NOMO-1 treated with DMSO at 0.1 percent for 48 hours (cell line): ENCODE results near the gene GPR137B.

ENCODE experiments used
- DNase-seq: peaks from one replicate; lab custom pipeline; 2025; ENCODE audit not compliant: unreplicated experiment; lab: John Stamatoyannopoulos, UW

GPR137B gene

DNA sequence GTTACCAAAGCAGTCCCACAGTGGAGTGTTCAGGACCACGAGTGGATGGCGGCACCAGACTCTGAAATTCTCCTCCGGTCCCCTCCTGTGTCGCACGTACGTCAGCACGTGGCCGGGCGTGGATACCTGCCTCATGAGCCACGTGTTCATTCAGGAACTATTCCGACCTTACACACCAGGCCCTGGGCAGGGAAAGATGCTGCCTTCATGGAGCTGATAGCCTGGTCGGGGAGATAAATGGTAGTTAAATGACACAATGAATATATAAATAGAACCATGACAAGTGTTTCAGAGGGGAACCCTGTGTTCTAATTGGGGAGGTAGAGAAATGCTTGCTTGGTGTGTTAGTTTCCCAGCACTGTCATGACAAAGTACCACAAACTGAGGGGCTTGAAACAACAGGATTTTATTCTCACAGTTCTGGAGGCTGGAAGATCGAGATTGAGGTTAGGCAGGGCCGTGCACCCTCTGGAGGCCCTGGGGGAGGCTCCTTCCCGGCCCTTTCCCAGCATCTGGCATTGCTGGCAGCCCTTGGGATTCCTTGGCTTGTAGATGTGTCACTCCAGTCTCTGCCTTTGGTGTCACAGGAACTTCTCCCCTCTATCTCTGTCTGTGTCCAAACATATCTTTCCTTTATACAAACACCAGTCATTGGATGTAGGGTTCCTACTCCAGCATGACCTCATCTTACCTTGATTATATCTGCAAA, 28.9 kb upstream of the GPR137B start:
- no peak for DNase-seq

DNA sequence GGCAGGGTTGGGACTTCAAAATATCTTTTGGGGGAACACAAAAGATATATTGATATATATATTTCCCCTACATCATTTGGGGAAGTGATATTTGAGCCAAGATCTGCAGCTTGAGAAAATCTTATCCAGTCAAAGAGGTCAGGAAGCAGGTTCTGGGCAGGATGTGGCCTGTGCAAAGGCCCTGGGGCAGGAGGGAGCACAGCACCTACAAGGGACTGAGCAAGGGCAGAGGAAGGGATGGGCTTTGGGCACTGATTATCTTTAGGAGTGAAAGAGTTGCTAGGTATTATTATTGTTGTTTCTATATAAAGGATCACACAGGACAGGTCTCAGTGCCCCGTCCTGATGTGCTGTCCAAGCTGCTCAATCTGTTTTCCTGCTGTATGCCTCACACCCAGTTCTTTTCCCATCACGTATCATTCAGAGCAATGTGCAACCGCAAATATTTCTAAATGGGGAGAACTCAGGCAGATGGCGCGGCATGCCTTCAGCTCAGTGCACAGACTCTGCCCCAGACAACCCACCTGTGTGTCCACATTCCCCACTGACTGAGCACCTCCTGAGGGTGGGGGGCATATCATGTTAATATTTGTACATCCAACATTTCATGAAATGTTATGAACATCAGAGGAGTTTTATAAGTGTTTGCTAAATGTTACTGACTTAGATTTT, 28.1 kb upstream of the GPR137B start:
- no peak for DNase-seq

DNA sequence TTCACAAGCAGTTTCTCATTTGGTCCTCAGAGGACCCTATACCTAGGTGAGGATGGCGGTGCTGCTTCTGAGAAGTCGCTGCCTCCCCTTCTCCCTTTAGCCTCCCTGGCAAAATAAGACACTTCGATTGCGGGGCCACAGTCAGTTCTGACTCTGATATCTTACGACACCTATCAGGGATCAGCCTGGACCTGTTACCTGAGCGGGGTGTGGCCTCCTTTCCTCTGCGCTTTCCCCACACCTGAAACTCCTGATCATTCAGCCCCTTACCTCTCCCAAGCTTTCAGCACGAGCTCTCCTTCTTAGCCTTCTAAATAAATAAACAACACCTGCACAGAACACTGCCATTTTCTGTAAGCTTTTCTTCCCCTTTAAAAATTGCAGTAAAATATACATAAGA, 24.6 kb upstream of the GPR137B start:
- no peak for DNase-seq

DNA sequence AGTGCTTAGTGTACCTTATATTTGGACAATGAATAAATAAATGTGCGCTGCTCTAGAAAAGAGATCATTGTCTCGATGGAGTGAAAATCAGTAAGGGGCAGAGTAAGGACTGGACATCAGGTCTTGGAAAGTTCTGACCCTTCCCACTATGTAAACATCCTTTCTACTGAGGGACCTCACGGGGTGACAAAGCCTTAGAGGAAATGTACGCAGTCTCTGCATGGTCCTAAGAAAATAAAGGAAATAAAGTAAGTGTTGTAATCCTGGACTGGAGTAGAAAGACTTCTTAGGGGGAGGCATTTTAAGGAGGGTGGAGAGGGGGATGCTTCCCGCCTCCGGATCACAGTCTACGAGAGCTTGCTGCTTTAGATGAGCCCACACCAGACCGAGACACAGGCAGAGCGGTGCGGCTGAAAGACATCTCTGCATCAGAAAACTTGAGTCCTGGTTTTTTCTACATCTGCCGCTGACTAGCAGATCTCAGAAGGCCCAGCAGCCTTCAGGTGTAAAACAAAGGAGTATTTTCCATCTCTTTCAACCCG, 22.3 kb upstream of the GPR137B start:
- no peak for DNase-seq

DNA sequence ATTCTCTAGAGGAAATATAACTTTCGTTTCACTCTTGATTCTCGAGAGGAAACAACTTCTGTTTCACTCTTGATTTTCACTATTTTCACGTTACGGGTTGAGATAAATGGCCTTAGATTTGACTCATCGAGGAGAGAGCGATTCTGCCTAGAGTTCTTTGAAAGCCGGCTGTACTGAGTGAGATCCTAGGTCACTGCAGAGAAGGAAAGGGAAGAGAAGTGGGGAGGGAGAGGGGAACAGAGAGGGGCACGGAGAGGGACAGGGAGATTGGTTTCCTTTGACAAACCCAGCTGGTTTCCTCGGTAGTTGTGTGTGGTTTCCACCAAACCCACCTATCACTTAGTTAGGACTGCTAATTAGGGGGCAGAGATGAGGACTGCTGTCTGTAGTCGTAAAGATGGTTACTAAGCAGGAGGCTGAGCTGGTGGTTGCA, 21.6 kb upstream of the GPR137B start:
- no peak for DNase-seq

DNA sequence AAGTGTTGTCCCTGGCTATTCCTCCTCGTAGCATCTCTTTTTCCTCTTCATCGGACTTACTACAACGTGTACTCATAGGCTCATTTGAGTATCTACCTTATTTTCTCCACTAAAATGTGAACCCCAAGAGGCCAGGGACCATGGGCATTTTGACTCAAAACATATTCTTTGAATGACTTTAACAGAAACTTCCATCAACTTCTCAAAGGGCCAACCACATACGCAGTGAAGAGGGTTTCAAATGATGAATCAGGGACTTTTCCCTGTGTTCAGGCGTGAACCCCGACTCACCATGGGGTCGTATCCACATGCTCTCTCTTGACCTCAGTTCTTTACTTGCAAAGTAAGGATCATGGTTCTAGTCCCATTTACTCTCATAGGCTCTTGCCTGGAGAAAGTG, 20.2 kb upstream of the GPR137B start:
- DNase-seq, result no peak

DNA sequence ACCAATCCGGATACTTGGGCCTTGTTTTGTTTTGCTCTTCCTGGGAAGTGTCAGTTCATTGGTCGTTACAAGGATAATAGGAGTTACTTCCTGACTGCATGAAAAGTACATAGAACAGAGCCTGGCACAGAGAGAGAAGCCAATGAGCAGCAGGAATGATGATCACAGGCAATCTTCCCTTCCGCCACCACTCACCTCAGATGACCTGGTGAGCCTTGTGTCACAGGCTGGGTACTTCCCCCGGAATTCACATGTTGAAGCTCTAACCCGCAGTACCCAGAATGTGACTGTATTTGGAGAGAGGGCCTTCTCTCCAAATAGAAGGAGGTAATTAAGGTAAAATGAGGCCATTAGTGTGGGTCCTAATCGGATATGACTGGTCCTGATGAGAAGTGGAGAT, 18.8 kb upstream of the GPR137B start:
- DNase-seq, result no peak

DNA sequence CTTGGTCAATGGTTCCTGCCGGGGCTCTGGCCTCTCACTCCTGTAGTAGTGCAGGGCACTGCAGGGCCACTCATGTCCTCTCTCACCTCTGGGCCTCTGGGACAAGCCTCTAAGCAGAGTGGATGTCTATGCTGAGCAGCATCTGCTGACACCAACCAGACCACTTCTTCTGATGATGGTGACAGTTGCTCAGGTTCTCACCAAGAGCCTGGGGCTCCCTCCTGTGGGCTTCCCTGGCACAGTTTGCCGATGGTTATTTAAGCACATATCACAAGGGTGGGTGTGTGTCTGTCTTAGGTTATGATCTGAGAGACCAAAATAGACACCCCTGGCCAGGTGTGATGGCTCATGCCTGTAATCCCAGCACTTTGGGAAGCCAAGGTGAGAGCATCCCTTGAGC, 17.4 kb upstream of the GPR137B start:
- no peak for DNase-seq

DNA sequence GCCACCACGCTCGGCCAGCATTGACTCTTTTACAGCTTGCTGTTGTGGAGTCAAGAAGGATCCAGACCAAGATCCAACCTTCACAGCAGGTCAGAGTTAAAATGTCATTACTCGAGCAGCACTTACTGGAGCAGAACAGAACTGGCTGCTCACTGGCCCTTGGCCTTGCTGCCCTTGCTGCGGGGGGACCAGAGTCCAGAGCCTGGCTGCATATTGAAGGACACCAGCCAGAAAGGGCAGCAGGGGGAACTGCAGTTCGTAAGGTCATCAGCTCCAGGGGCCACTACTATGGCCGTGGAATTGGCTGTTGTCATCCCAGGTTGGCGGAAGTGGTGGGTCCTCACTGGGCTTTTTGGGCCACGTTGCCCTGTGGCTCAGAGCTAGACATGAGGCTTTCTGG, 15.3 kb upstream of the GPR137B start:
- DNase-seq, result no peak

DNA sequence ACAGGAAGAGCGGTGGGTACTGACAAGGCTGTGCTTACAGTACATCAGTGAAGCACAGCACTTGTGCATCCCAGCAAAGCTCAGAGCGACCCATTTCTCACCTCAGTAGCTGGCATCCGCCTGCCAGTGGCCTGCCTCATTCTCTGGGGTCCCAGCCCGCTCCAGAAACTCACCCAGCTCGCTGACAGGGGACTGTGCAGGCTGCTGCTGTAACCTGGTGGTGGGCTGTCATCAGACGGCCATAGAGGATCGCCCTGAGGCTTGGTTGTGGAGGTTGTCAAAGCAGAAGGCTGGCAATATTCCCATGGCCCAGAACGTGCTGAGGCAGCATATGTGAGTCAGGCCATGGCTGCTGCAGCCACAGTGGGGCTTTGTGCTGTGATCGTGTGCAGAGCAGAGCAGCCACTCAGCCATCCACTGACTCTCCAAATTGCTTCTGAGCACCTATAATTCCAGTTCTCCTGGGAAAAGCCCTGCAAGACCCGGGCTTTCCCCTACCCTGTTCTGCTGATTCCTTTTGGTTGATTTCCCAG, 13.6 kb upstream of the GPR137B start:
- DNase-seq, result no peak

DNA sequence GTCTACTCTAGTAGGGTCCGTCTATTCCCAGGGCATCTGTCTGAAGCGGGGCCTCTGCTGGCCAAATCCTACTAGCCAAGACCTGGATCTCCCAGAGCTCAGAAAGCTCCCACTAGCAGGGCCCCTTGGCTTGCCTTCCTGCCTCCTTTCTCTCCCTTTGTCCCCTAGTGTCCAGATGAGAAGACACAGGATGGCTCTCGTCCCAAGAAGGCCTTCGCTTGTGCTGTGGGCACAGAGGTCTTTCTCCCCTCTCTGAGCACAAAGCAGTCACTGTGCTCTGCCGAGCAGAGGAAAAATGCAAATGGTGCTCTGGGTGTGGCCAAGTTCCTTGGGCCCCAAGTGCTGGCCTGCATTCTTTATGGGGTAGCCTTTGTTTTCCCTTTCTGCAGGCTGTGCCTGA, 13.0 kb upstream of the GPR137B start:
- DNase-seq, result no peak

DNA sequence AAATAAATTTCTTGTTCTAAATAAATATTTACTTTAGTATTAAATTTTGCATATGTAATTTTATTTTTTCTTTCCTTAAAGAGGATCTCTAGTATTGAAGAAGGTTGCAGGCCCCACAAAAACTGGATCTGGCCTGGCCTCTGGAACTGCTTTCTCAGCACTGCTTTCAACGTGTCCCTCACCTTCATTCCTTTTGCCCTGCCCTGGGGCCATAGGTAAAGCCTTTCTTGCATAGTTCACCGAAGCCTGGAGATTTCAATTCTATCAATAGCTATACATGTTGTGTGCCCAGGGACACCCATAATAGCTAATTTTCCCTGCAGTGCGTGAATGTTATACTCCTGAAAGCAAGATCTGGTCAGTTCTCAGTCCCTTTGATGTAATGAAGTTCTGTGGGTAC, 12.0 kb upstream of the GPR137B start:
- DNase-seq, result no peak

DNA sequence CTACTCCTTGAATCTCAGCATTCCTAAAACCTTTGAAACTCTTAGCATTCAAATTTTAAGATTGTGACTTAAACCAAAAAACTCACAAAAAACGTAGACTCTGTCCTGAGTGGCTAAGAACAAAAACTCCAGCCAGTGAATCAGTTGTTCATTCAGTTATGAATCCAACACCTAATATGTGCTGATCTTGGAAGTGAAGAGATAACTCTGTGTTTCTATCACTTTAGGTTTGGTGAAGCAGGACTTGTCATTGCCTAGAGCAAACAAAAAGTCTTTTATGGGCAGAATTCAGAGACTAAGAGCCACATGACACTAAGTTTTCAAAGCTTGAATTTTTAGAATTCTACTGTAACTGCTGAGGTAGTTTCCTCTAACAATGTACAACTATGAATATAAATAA, 10.4 kb upstream of the GPR137B start:
- DNase-seq, result no peak

DNA sequence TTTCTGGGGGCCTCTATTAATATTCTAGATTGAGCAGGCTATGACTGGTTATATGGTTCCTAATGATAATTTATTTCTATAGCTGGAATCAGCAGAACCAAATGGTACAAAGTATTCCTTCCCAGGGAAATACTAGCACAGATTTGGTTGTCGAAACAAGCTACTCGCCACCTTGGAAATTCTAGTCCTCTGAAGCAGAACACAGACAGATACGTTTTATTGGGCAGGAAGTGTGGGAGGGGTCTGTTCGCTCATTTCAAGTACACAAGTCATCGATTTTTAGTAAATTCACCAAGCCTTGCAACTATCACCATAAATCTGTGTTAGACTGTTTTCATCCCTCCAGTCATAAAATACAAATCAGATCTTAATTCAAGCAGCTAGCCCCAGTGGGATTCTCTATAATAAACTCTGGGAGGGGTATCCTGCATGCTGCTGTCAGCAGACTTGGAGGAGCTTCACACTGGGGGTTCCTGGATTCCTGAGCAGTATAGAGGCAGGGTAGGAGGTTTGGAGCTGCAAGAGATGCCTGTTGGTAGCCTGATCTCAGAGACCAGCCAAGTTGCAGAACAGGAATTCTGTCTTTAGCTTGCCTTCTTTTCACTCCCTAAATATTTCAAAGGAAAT, 9.8 kb upstream of the GPR137B start:
- no peak for DNase-seq

DNA sequence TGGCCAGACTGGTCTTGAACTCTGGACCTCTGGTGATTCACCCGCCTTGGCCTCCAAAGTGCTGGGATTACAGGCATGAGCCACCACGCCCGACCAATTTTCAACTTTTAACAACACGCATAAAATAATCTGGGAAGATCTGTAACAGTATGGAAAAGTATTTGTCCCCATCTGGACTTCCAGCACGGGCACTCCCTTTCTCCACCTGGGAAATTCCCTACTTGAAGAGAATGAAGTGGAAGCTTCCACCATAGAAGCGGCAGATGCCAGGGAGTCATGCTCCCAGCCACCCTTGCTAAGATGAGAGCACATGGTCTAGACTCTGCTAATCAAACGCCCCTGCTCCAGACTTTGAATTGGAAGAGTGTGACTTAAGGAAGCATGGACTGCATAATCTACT, 9.0 kb upstream of the GPR137B start:
- no peak for DNase-seq

DNA sequence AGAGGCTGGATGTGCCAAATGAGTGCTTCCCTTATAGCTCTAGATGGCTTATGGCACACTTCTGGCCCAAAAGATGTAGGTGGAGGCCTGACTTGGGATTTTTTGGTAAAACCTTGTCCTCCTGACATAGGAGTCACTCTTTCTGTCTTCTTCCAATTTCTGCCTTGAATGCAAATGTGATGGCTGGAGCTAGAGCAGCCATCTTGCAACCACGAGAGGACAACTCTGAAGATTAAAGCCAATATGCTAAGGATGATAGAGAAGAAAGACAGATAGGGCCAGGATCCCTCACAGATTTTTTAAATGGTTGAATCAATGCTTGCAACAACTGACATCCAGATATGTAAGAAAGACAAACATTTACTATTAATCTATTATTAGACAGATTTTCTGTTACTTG, 8.5 kb upstream of the GPR137B start:
- no peak for DNase-seq

DNA sequence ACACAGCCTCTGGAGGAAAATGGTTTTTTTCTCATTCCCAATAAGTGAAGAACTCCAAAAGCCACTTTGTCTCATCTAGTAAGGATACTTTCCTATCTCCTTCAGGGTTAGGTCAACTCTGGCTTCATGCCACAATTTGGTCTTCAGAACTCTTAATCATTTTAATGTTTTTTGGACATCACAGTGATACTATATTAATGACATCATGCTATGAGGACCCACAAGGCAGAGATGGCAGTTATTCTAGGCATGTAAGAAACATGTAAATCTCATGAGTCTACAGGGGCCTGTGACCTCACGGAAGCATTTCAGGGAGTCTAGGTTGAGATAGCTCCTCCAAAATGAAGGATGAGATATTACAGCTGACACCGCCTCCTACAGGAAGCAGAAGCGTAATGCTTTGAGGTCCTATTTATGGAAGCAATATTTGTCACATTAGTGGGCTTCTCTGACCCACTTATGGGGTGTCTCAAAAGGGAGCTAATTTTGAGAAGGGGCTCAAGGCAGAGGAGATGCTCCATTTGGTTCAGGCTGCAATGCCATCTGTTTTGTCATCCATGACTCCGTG, 5.0 kb upstream of the GPR137B start:
- DNase-seq, result no peak

DNA sequence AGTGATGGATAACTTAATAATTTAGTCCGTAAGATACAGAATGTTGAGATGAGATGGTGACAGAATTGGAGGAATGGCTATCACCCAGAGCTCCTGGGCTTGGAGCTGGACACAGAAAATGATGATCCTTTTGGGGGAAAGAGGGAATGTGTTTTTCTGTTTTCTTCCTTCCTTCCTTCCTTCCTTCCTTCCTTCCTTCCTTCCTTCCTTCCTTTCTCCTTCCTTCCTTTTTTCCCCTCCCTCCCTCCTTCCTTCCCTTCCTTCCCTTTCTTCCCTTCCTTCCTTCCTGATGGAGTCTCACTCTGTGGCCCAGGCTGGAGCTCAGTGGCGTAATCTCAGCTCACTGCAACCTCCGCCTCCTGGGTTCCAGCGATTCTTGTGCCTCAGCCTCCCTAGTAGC, 2.8 kb upstream of the GPR137B start:
- no peak for DNase-seq

DNA sequence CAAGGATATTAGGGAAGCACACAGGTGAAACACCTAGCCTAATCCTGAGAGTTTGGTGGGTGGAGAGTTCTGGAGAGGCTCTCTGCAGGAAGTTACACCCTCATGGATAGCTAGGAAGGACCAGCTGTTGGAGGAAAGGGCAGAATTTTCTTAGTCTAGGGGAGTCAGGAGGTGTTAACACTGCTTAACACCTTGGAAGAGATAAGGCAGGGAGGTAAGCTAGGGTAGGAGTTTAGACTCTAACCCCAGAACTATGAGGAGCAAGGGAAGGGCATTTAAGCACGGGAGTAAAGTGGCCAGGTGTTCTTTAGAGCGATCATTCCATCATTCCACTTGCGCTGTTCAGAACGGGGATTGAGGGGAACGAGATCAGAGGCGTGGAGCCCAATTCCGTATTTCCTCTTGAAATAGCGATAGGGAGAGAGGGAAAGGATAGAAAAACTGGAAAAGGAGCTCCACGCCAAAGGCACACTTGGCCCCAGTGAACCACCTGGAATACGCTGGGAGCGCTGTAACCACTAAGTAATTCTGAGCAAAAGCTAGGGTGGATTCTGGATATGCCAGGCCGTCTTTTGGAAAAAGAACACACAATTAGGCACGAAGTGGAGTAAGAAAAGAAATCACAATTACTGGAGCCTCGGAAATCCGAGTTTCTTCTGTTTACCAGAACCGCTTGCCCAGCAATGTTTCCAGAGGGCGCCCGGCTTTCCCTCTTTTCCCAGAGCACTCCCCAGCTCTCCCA, 1.5 kb upstream of the GPR137B start:
- DNase-seq, result no peak

DNA sequence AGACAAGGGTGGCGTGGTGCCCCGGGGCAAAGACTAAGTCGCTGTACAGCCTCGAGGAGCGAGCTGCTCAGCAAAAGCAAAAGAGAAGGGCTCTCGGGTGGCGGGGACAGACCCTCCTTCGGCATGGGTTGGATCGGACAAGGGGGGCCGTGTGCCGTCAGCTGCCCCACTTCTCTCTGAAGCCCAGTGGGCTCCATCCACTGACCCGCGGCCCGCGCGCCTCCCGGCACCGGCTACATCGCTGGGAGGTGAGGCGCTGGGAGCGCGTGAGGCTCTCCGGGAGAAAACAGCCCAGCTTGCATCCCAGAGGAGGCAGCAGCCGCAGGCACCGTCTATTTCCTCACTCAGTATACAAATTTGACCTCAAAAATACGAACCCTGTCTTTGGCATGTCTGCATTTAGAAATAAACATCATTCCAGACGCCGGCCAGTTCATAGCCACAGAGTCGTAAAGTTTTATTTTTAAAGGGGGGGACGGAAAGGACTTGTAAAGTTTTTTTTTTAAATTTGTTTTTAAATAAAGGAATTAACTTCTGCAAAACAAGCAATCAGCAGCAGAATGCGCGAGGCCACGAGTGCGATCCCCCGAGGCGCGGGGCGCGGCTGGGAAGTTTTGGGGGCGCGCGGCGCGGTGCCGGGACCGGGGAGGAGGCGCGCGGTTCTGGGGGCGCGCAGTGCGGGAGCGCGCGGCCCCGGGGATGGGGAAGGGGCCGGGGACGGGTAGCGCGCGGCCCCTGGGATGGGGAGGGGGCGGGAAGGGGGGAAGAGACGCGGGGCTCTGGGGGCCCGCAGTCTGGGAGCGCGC, 689 bp upstream of the GPR137B start:
- no peak for DNase-seq
